Fibroblast of lung (primary cell): Measurements from ENCODE around the gene KLHL6.

Experiments used
- EZH2 ChIP-seq: IDR thresholded peaks from 2 replicates; pipeline ENCODE4 v1.5.1; 2012; ENCODE audit warnings: low read length, control low read depth, mild to moderate bottlenecking; ENCODE audit errors: missing control alignments
- TF ChIP-seq, protein P1 (sequence below), 2 donors: IDR thresholded peaks in 1 of 2; conservative IDR thresholded peaks in 1 of 2; 1 replicate in 1 of 2; 2 replicates in 1 of 2; pipeline ENCODE4 v1.5.1; 2011 to 2012; ENCODE audit warnings: low read length in 2 of 2, control low read depth in 1 of 2, inconsistent platforms in 1 of 2, low read depth in 1 of 2, mild to moderate bottlenecking in 1 of 2

DNA sequence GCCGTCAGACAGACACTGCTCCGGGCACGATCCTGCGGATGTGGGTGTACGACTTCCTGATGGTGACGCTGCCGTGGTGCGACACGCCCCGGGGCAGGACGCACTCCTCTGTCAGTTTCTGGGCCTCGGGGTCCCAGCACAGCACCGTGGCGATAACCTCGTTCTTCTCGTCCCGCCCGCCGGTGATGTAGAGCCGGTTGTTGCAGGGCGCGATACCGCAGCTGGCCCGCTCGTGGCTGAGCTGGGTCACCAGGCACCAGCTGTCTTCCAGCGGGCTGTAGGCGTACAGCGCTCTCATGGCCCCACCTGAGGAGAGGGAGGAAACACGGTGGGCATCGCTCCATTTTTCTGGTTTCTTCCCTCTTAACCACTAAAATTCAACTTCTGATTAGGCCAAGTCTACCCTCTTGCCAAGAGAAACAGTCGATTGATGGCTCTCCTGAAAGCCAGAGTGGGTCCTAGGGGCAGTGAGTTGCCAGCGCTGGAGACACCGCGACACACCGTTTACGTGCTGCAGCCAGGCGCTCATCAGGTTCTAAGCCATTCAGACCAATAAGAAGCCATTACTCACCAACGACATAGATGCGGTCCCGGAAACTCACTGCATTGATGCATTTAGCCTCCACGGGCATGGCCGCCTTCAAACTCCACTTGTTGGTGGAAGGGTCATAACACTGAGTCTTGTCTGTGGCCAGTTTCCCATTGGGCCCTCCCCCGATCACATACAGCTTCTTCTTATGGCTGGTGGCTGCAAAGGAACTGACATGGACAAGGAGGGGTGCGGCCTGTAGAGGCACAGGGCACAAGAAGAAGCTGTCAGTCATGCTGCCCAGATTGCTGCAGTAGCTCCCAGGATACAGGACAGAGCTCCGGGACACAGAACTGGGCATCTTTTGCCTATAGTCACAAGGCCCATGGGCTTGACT is 63.3 kb downstream of the KLHL6 start:
- TF ChIP-seq, protein P1, sequence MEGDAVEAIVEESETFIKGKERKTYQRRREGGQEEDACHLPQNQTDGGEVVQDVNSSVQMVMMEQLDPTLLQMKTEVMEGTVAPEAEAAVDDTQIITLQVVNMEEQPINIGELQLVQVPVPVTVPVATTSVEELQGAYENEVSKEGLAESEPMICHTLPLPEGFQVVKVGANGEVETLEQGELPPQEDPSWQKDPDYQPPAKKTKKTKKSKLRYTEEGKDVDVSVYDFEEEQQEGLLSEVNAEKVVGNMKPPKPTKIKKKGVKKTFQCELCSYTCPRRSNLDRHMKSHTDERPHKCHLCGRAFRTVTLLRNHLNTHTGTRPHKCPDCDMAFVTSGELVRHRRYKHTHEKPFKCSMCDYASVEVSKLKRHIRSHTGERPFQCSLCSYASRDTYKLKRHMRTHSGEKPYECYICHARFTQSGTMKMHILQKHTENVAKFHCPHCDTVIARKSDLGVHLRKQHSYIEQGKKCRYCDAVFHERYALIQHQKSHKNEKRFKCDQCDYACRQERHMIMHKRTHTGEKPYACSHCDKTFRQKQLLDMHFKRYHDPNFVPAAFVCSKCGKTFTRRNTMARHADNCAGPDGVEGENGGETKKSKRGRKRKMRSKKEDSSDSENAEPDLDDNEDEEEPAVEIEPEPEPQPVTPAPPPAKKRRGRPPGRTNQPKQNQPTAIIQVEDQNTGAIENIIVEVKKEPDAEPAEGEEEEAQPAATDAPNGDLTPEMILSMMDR (conservative IDR thresholded peaks at IDR 0.05 in 1 of 2, IDR thresholded peaks at IDR 0.05 in 1 of 2; ENCODE audit: low read depth in 1 of 2, low read length in 2 of 2): no peak
- no peak for TF ChIP-seq EZH2
